Activated T-helper 1 cell treated with anti-CD3 and anti-CD28 coated beads, Interleukin-12 subunit alpha, Interleukin-12 subunit beta, Interleukin-2, Interleukin-4 antibody, amounts not matched to agents 30 ng/mL and 10 ng/mL and 1 ng/mL, durations not matched to agents 14 hours and 24 hours and 36 hours (primary cell): Measurements from ENCODE around the gene UBC. TPM values are rescaled to one million over a fixed set of nuclear protein-coding genes. Genes with fewer than 3 reads are reported as not detected.
A peak's percentile ranks its signal among the peaks of the same experiment; 100 is the strongest.
"Not testable (repeated sequence)": the region's sequence is repeated elsewhere in the genome, so short reads cannot be mapped to it uniquely, and the experiment has no call there.

Experiments used
- DNase-seq: peaks from one replicate; pipeline ENCODE4 v3.0.0; 2021; ENCODE audit warnings: low spot score
- H3K27ac Mint-ChIP-seq: one replicate; pipeline ENCODE4 v1.8.0; 2021; ENCODE audit warnings: mild to moderate bottlenecking, mixed read lengths
- H3K27me3 Mint-ChIP-seq: one replicate; pipeline ENCODE4 v1.8.0; 2022; ENCODE audit warnings: mild to moderate bottlenecking, moderate library complexity, mixed read lengths; ENCODE audit not compliant: insufficient read depth
- H3K36me3 Mint-ChIP-seq: one replicate; pipeline ENCODE4 v1.8.0; 2021; ENCODE audit warnings: low read depth, mixed read lengths
- H3K4me1 Mint-ChIP-seq: one replicate; pipeline ENCODE4 v1.8.0; 2021; ENCODE audit warnings: low read depth, mixed read lengths
- H3K4me3 Mint-ChIP-seq: one replicate; pipeline ENCODE4 v1.8.0; 2021; ENCODE audit warnings: mild to moderate bottlenecking, moderate library complexity, mixed read lengths
- H3K9me3 Mint-ChIP-seq: one replicate; pipeline ENCODE4 v1.8.0; 2021; ENCODE audit warnings: mixed read lengths
- intact Hi-C: fragments of 100-400 bp; cut with micrococcal nuclease; formaldehyde crosslinking; loops from one replicate; pipeline ENCODE4 v1.15.1; 2024
- total RNA-seq: library from RNA; stranded (reverse); gene quantifications from 2 replicates; pipeline ENCODE4 v1.2.3, GENCODE V29; 2022

The UBC gene
- total RNA-seq, 1 donor from 2014 or later = 899 TPM

GRCh38 chr12:124904306-124905098 lies 9.9 kb downstream of the UBC start:
- DNase-seq = no peak

DNA sequence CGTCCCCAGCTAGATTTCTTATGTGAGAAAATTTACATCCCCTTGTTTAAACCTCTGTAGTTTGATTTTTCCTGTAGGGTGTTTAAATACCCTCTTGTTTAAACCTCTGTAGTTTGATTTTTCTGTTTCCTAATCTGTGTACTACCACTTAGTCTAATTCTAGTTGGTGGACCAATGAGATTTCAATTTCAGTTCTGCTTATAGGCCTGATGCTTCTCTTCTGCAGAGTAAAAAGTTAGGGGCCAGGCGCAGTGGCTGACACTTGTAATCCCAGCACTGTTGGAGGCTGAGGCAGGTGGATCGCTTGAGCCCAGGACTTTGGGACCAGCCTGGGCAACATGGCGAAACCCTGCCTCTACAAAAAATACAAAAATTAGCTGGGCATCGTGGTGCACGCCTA lies 11.5 kb downstream of the UBC start:
- H3K27ac Mint-ChIP-seq = no peak overlapping the region
- peaks cover 29% of the 10 kb centered on the region for H3K4me1 Mint-ChIP-seq
- intact Hi-C loops = no loop called here
- peaks cover 5% of the 10 kb centered on the region for H3K27me3 Mint-ChIP-seq
- no peak for DNase-seq
- no peaks in the 10 kb centered on the region for H3K9me3 Mint-ChIP-seq
- H3K36me3 Mint-ChIP-seq = no peaks in the 10 kb centered on the region
- H3K4me3 Mint-ChIP-seq = no peak overlapping the region

More at GRCh38 chr12:124904306-124905098, 9.9 kb downstream of the UBC start:
- intact Hi-C loops = loop anchor here (5.0 kb wide), 1 partner anchor 143 kb away; no protein-coding TSS in a partner anchor
- no peaks in the 10 kb centered on the region for H3K9me3 Mint-ChIP-seq
- H3K36me3 Mint-ChIP-seq = no peaks in the 10 kb centered on the region
- no peak overlapping the region for H3K4me3 Mint-ChIP-seq
- H3K4me1 Mint-ChIP-seq = peaks cover 17% of the 10 kb centered on the region
- no peaks in the 10 kb centered on the region for H3K27me3 Mint-ChIP-seq
- H3K27ac Mint-ChIP-seq = no peak overlapping the region

GRCh38 chr12:124901003-124901402 lies 13.4 kb downstream of the UBC start:
- Mint-ChIP-seq H3K4me1 (peaks cover 22% of the 10 kb centered on the region), H3K4me3 (no peak overlapping the region), H3K36me3 (no peaks in the 10 kb centered on the region), H3K9me3 (no peaks in the 10 kb centered on the region), H3K27me3 (peaks cover 5% of the 10 kb centered on the region), H3K27ac (no peak overlapping the region)
- intact Hi-C loops = no loop called here
- DNase-seq = no peak

- H3K36me3 Mint-ChIP-seq, DNase-seq, H3K27ac Mint-ChIP-seq, intact Hi-C loops, H3K4me3 Mint-ChIP-seq, H3K9me3 Mint-ChIP-seq, H3K27me3 Mint-ChIP-seq: not testable (repeated sequence)
- peaks cover 19% of the 10 kb centered on the region for H3K4me1 Mint-ChIP-seq
These were observed 14.1 kb downstream of the UBC start for GRCh38 chr12:124900345-124900795.

- Mint-ChIP-seq H3K27me3 (peaks cover 5% of the 10 kb centered on the region), H3K9me3 (no peaks in the 10 kb centered on the region), H3K4me3 (no peak overlapping the region), H3K27ac (no peak overlapping the region), H3K36me3 (no peaks in the 10 kb centered on the region), H3K4me1 (peaks cover 15% of the 10 kb centered on the region)
- no peak for DNase-seq
- intact Hi-C loops = loop anchor here (1.0 to 2.0 kb wide), 2 partner anchors 124 to 863 kb away; no protein-coding TSS in a partner anchor
These were observed 15.5 kb downstream of the UBC start for GRCh38 chr12:124898923-124899294.

DNA sequence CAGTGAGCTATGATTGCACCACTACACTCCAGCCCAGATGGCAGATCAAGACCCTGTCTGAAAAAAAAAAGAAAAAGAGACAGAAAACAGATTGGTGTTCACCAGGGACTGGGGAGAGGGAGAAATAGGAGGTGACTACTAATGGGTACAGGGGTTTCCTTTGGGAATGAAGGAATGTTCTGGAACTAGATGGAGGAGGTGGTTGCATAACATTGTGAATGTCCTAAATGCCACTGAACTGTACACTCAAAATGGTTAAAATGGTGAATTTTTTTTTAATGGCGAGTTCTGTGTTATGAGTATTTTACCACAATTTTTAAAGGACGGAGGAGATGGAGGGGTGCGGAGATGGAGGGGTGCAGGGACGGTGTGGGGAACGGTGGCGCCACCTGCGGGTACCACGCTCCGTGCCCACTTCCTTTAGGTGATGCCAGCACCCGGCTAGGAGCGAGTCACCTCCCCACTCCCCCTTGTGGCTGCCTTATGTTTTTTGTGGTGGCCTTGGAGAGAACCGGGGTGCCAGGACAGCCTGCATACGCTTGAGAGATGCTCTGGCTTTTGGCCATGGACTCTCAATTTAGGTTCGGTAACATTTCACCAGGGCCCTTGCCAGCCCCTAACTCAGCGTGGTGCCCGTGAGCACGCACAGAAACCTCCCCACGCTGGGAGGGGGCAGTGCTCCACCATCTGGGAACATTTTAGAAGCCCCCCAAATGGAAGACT lies 16.1 kb downstream of the UBC start:
- H3K4me1 Mint-ChIP-seq = peaks cover 21% of the 10 kb centered on the region
- no peak overlapping the region for H3K4me3 Mint-ChIP-seq
- peak; percentile 45 for DNase-seq
- no peaks in the 10 kb centered on the region for H3K9me3 Mint-ChIP-seq
- H3K36me3 Mint-ChIP-seq = no peaks in the 10 kb centered on the region
- H3K27me3 Mint-ChIP-seq = peaks cover 5% of the 10 kb centered on the region
- intact Hi-C loops = loop anchor here (1.0 to 2.0 kb wide), 2 partner anchors 124 to 862 kb away; no protein-coding TSS in a partner anchor
- H3K27ac Mint-ChIP-seq = no peak overlapping the region

- Mint-ChIP-seq H3K4me1 (peaks cover 23% of the 10 kb centered on the region), H3K9me3 (no peaks in the 10 kb centered on the region), H3K27me3 (peaks cover 5% of the 10 kb centered on the region), H3K27ac (no peak overlapping the region), H3K36me3 (no peaks in the 10 kb centered on the region), H3K4me3 (no peak overlapping the region)
- no peak for DNase-seq
- intact Hi-C loops = no loop called here
These were observed 18.0 kb downstream of the UBC start for GRCh38 chr12:124896461-124896860.

DNA sequence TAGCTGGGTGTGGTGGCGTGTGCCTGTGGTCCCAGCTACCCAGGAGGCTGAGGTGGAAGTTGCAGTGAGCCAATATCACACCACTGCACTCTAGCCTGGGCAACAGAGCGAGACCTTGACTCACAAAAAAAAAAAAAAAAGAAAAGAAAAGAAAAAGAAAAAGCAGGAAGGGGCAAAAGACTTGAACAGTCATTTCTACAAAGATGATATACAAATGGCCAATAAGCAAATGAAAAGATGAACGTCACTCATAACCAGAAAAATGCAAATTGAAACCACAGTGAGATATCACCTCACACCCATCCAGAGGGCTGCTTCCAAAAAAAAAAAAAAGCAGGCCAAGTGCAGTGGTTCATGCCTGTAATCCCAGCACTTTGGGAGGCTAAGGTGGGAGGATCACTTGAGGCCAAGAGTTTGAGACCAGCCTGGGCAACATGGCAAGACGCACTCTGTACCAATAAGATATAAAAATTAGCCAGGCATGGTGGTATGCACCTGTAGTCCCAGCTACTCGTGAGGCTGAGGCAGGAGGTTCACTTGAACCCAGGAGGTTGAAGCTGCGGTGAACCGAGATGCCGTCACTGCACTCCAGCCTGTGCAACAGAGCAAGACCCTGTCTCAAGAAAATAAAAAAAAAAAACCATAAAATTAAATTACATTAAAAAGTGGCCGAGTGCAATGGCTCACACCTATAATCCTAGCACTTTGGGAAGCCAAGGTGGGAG lies 20.5 kb downstream of the UBC start:
- DNase-seq = no peak
- intact Hi-C loops = no loop called here
- Mint-ChIP-seq H3K27me3 (peaks cover 4% of the 10 kb centered on the region), H3K4me3 (no peak overlapping the region), H3K4me1 (peaks cover 21% of the 10 kb centered on the region), H3K27ac (no peak overlapping the region), H3K36me3 (no peaks in the 10 kb centered on the region), H3K9me3 (no peaks in the 10 kb centered on the region)

DNA sequence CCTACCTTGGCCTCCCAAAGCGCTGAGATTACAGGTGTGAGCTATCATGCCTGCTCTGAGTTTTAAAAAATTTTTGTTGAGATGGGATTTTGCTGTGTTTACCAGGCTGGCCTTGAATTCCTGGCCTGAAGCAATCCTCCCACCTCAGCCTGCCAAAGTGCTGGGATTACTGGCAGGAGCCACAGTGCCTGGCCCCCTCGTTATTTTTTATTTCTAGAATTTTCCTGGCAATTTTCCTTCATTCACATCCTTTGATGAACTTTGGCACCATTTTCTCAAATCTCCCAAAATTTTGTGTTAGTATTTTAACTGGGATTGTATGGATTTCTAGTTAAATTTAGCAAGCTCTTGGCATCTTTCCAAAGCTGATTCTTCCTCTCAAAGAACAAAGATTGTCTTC lies 26.2 kb downstream of the UBC start:
- no peak for DNase-seq
- H3K4me1 Mint-ChIP-seq = peaks cover 1% of the 10 kb centered on the region
- H3K4me3 Mint-ChIP-seq = no peak overlapping the region
- H3K9me3 Mint-ChIP-seq = no peaks in the 10 kb centered on the region
- intact Hi-C loops = no loop called here
- H3K36me3 Mint-ChIP-seq = no peaks in the 10 kb centered on the region
- H3K27ac Mint-ChIP-seq = no peak overlapping the region
- no peaks in the 10 kb centered on the region for H3K27me3 Mint-ChIP-seq

DNA sequence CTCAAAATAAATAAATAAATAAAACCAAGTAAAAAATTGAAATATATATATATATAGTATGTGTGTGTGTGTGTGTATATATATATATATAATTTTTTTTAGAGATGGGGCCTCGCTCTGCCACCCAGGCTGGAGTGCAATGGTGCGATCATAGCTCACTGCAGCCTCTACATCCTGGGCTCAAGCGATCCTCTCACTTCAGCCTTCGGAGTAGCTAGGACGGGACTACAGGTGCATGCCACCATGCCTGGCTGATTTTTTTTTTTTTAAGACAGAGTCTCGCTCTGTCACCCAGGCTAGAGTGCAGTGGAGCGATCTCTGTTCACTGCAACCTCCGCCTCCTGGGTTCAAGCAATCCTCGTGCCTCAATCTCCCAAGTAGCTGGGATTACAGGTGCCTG lies 26.7 kb downstream of the UBC start:
- not testable (repeated sequence) for H3K4me3 Mint-ChIP-seq, H3K9me3 Mint-ChIP-seq

DNA sequence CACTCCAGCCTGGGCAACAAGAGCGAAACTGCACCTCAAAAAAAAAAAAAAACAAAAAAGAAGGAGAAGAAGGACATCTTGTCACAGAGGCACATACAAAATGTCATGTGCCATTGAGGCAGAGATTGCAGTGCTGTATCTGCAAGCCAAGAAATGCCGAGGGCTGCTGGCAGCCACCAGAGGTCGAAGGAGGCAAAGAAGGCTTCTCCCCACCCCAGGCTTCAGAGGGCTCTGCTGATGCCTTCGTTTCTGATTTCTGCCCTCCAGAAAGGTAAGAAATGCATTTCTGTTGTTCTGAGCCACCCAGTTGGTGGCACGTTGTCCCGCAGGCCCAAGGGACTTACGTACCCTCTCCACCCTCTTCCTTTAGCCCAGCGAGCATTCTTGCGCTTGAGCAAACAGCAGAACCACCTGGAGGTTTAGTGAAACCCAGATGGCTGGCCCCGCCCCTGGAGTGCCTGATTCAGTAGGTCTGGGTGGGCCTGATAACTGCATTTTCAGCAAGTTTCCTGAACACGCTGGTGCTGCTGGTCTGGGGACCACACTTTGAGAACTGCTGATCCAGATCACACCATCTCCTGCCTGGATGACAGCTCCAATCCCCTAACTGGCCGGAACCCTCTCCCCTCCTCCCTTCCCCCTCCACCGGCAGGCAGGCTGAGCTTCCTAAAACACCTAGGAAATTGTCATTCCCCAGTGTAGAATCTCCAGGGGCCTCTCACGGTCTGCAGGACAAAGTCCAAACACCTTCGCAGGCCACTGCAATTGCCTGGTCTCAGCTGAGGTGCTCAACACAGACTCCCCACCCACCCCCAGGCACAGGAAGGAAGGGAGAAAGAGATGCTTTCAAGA lies 29.6 kb downstream of the UBC start:
- Mint-ChIP-seq H3K9me3 (no peaks in the 10 kb centered on the region), H3K4me1 (peaks cover 9% of the 10 kb centered on the region), H3K4me3 (no peak overlapping the region), H3K36me3 (no peaks in the 10 kb centered on the region), H3K27ac (no peak overlapping the region), H3K27me3 (no peaks in the 10 kb centered on the region)
- no peak for DNase-seq
- intact Hi-C loops = no loop called here

More for the DNA sequence above, 26.7 kb downstream of the UBC start:
- H3K27ac Mint-ChIP-seq, intact Hi-C loops, H3K27me3 Mint-ChIP-seq, H3K36me3 Mint-ChIP-seq, DNase-seq, H3K4me1 Mint-ChIP-seq: not testable (repeated sequence)
